NCI-H187 treated with DMSO at 0.1 percent for 48 hours (cell line): ENCODE data around the gene ASCL1.

Experiments used
- DNase-seq: peaks from one replicate; lab custom pipeline; 2025; lab: John Stamatoyannopoulos, UW

Gene ASCL1

DNA sequence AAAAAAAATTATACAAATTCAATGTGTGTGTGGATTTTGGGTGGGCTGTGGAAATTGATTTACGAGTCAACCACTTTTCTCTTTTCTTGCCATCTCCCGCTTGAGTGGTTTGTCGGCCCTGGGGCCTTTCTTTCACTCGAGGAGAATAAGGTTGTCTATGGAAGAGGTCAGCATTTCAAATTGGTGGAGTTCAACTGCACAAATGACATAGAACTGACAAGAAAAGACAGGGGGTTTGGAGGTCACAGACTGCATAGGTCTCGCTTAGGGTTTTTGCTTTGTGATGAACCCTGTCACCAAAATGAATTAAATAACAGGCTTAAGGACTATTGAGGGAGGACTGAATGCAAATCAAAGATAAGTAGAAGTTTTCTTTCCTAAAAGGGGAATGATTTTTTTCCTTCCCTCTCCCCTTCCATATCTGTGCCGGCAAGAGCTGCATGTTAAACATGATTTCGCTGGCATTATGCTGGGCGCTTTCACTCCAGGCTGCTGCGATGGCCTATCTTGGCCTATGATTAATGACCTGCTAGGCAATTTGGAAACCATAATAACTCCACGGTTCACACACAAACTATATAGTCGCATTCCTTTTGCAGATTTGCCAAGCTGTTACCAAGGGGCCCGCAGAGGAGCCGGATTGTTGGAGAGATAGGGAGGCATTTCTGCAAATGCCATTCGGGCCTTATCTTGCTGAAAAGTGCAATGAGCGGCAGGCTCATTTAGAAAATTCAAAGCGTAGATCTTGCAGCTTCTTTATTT, 20.7 kb downstream of the ASCL1 start:
- DNase-seq: no peak

DNA sequence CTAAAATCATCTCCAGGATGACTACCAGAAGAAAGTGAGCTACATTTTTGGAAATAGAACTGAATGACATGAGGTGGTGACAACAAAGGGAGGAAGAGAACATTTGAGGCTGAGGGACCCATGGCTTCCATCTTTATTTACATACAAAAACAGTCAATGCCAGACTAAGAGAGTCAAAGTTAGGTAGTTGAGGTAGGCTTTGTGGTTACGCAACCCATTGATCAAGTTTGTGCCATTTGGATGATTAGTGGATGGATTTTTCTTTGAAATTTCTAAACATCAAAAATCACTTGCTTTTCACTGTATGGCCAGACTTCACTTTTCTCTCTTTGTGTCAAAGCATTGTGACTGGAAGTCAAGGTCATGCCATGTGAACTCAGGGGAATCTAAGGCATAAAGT, 22.9 kb downstream of the ASCL1 start:
- no peak for DNase-seq

DNA sequence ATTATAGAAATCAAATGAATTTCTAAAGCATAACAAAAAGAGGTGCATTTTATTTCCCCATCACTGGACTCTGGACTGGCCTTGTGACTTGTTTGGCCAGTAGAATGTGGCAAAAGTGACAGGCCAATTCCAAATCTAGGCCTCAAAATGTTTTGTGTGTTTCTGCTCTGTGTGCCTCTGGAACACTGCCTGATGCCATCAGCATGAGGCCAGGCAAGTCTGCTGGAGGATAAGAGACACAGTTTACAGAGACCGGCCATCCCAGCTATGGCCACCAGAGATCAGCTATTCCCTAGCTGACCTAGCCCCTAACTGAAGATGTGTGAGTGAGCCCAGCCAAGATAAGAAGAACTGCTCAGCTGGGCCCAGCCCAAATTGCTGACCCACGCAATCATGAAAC, 32.9 kb downstream of the ASCL1 start:
- DNase-seq: no peak

DNA sequence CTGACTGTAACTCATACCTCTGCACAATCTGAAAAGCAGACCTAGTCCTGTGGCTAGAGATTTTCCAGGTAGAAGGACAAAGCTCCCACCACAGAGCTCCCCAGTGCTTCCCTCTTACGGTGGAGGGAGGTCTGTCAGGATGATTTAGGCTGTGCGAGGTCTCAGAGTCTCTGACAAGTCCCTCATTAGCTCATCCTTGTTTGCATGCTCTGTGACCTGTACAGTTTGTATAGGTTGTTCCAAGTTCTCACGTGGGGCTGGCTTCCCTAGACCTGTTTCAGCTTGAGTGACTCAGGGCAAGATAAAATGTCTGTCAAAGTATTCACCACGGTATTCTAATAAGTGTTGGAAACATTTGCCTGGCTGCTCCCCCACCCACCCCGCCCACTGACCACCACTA, 34.8 kb downstream of the ASCL1 start:
- no peak for DNase-seq

DNA sequence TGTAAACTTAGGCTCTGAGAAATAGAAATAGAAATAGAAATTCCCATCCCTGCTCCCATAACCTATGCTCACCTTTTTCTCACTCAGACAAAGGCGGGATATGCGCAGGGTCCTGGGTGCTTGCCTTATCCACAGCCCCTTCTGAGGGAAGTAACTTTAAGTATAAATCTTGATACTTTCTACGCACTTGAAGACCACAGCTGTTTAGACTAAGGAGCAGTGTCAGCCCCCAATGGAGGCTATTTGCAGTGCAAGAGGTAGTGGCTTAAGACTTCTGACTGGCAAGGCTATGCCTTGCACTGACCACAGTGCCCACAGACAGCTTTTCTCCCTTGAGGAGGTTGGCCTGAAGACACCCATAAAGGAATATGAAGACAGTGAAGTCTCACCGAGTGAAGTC, 35.2 kb downstream of the ASCL1 start:
- no peak for DNase-seq

DNA sequence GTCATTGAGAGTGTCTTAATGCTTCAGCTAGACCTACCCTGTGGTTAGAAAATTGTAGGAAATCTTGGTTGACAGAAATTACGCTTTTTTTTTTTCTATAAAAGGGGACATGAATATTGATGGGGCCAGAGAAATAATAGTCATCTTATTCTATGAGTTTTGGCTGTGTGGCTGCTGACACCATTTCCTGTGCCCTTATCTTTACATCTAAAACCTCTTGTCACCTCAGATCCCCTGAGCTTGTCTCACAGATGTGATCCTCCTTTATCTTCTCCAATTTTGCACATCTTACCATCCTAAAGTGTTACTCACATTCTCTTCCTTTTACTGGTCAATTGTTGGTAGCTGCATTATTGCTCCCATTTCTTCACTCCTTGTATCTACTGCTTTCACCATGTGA, 36.1 kb downstream of the ASCL1 start:
- DNase-seq: no peak

DNA sequence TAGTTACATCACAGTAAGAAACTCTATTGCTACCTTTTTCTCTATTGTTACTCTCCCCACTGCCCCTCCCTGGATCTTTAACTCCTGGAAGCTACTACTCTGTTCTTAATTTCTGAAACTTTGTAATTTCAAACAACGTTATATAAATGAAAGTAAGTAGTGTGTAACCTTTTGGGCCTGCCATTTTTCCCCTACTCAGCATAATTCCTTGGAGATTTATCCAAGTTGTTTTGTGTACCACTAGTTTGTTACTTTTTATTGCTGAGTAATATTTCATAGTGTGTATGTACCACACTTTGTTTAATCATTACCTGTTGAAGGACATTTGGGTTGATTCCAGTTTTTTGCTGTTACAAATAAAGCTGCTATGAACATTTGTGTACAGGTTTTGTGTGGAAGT, 37.9 kb downstream of the ASCL1 start:
- no peak for DNase-seq
